Stimulated activated effector memory CD8-positive, alpha-beta T cell treated with anti-CD3 and anti-CD28 coated beads, Interleukin-12 subunit alpha, Interleukin-12 subunit beta, amount 100 ng/mL, for 72 hours (primary cell): Measurements from ENCODE around the gene PHB1.

Experiments used
- ATAC-seq: fragments of 150-1000 bp; cut with Tn5 transposase; 2 replicates; pipeline ENCODE4 v1.10.0; 2021
- DNase-seq, 2 donors: peaks; one replicate each; pipeline ENCODE4 v3.0.0; 2021 to 2022; ENCODE audit warnings: low spot score in 2 of 2
- H3K27ac Mint-ChIP-seq: one replicate; pipeline ENCODE4 v1.8.0; 2022; ENCODE audit warnings: mild to moderate bottlenecking, mixed read lengths
- H3K36me3 Mint-ChIP-seq: one replicate; pipeline ENCODE4 v1.8.0; 2022; ENCODE audit warnings: mild to moderate bottlenecking, mixed read lengths
- H3K4me1 Mint-ChIP-seq: one replicate; pipeline ENCODE4 v1.8.0; 2022; ENCODE audit warnings: mixed read lengths
- H3K4me3 Mint-ChIP-seq: one replicate; pipeline ENCODE4 v1.8.0; 2022; ENCODE audit warnings: mild to moderate bottlenecking, mixed read lengths
- H3K9me3 Mint-ChIP-seq: one replicate; pipeline ENCODE4 v1.8.0; 2022; ENCODE audit warnings: mixed read lengths

The PHB1 gene

DNA sequence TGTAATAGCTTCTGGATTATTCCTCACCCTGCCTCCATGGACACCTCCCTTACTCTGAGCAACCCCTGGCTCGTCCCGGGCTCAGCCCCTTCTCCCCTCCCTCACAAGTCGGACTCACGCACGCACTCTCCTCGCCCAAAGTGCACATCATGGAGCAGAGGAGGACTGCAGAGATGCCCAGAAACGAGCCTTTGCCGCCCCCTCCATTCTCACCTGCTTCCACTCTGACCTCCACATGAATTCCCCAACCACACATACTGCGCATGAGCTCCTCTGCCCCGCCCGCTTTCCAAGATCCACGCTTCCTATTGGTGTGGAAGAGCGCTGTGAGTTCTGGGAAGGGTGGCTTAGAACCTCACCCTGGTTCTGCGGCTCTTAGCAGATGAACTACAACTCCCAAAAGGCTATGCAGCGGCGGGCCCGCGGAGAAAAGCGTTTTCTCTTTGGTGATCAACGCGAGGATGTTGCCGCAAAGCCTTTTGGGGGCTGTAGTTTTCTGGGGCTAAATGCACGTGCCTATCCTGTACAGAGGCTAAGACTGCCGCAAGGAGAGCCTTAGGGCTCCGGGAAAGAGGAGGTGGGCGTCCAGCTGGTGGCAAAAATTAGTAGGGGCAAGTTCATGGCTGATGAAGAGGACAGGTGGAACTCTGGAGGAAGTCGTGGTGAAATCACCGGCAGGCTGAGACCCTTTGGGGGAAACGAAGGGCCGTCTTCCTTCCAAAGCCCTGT is at the start of gene PHB1:
Gene PHB1, minus strand, starts transcription at position 261 of the 729 bp plus-strand sequence. CDS start 1,618 bp downstream, outside the sequence.
- H3K4me1 Mint-ChIP-seq = peaks cover 24% of the 10 kb centered on the region
- peaks cover 46% of the 10 kb centered on the region for H3K36me3 Mint-ChIP-seq
- peak within 1 kb of the TSS; percentile 85 for H3K27ac Mint-ChIP-seq
- H3K4me3 Mint-ChIP-seq = peak within 1 kb of the TSS; percentile 88
- no peaks in the 10 kb centered on the region for H3K9me3 Mint-ChIP-seq
- DNase-seq (peak; percentile 74 to 94), ATAC-seq (peak; percentile 99)

DNA sequence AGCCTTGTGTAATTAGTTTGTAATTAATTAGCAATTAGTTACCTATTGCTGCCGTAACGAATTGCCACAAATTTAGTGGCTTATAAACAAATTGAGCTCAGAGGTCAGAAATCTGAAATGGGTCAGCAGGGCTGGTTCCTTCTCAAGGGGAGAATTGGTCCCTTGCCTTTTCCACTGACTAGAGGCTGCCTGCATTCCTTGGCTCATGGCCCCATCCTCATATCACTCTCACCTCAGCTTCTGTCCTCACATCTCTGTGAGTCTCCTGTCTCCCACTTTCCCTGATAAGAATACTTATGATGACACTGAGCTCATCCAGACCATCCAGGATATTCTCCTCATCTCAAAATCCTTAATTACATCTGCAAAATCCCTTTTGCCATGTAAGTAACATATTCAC is 49.4 kb upstream of the PHB1 start:
- no peak for ATAC-seq
- peaks cover 3% of the 10 kb centered on the region for H3K9me3 Mint-ChIP-seq
- DNase-seq = no peak
- H3K36me3 Mint-ChIP-seq = no peaks in the 10 kb centered on the region
- H3K27ac Mint-ChIP-seq = no peak overlapping the region
- H3K4me3 Mint-ChIP-seq = no peak overlapping the region
- H3K4me1 Mint-ChIP-seq = peaks cover 10% of the 10 kb centered on the region

DNA sequence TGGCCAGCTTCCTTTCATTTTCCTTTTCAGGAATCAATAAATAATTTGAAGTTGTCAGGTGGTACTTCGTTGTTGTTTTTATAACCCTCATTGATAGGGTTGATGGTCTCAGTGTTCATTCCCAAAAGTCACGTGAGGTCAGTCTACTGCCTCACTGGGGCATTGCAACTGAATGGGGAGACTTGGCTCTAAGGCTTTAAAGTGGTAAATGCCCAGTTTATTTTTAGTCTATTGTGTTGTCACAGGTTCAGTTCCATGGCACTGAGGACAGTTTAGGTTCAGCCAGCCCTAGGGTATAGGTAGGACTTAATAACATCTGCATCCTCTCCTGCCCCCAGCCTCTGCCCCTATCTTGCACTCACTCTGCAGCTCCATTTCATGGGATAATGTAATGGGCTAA is 46.9 kb upstream of the PHB1 start:
- no peaks in the 10 kb centered on the region for H3K36me3 Mint-ChIP-seq
- no peak overlapping the region for H3K27ac Mint-ChIP-seq
- H3K9me3 Mint-ChIP-seq = peaks cover 3% of the 10 kb centered on the region
- no peak for ATAC-seq
- H3K4me3 Mint-ChIP-seq = no peak overlapping the region
- H3K4me1 Mint-ChIP-seq = peaks cover 23% of the 10 kb centered on the region
- no peak for DNase-seq

DNA sequence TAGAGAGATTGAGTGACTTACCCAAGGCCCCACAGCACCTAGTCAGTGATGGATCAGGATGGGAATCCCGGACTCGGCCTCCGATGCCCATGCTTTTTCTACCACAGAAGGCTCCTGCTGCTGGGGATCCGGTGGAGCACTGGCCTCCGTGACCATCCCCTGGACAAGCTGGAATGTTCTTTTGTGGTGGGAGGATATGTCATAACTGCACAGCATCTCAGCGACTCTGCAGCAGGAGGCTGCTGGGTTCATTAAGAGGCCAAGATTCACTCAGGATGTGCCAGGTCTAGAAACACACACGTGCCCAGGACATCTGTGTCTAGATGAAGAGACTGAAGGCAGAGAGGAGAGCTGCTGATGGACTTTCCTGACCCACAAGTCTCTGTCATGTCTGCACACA is 45.7 kb upstream of the PHB1 start:
- Mint-ChIP-seq H3K4me3 (no peak overlapping the region), H3K9me3 (peaks cover 3% of the 10 kb centered on the region)
- no peak for DNase-seq

DNA sequence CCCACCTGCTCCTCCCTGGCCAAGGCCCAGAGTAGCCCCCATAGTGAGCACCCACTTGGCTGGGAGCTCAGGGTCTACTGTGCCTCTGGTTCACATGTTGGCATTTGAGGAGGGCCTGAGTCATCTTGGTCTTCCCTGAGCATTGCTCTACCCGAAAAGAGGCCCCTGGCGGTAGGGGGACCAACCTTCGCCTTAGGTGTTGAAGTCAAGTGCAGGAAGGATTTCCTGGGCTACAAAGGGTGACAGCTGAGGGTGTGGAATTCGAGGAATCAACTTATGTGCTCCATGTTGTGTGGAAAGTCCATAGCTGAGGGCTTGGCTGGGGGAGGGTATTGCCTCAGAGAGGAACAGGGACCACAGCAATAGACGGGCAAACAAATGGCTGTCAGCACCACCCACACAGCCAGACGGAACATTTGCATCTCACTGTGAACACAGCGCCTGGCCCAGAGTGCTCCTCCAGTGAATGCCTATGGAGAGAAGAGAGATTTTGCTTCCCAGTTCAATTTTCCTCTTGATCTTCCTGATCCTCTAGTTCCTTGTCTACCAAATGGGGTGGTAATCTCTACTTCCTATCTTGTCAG is 44.8 kb upstream of the PHB1 start:
- Mint-ChIP-seq H3K4me1 (peaks cover 30% of the 10 kb centered on the region), H3K9me3 (peaks cover 3% of the 10 kb centered on the region), H3K4me3 (no peak overlapping the region), H3K27ac (no peak overlapping the region), H3K36me3 (no peaks in the 10 kb centered on the region)
- no peak for DNase-seq
- peak; percentile 46 for ATAC-seq

More for the DNA sequence above, 45.7 kb upstream of the PHB1 start:
- Mint-ChIP-seq H3K4me1 (peaks cover 30% of the 10 kb centered on the region), H3K27ac (no peak overlapping the region), H3K36me3 (no peaks in the 10 kb centered on the region)
- no peak for ATAC-seq

DNA sequence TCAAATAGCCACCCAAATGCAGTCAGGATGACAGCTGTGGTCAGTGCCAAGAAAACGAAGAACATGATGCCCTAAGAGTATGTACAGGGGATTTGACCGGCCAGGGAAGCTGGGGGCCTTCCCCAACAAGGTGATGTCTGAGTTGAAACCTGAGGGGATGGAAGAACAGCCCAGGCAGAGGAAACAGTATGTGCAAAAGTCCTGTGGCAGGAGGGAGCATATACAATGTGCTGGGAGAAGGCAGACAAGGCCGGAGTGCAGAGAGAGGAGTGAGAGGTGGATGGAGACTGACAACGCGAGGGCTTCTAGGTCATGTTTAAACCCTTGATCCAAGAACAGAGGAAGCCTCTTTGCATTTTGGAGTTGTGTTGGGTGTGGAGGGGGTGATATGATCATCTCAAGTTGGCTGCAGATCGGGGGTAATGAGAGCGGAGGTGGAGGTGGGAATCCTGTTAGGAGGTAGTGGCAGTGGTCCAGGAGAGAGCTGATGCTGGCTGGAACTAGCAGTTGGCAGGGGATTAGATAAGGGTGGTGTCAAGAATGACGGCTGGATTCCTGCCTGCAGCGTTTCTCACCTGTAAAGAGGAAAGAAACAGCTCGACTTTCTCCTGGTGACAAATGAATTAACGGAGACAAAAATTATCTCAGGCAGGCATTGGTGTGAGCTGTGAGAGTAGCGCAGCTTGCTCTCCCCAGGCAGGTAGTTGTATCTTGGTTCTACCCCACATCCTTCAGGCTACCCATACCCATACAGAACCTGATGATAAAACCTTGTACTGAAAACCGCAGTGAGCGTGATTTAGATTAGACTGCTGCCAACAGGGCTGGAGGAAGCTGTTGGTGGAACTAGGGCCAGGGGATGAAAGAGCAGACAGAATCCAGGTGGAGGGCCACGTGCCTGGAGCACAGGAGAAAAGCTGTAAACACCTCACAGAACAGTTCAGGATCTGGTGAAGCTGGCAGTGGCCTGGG is 43.2 kb upstream of the PHB1 start:
- ATAC-seq = no peak
- H3K36me3 Mint-ChIP-seq = no peaks in the 10 kb centered on the region
- H3K4me3 Mint-ChIP-seq = no peak overlapping the region
- H3K4me1 Mint-ChIP-seq = peaks cover 32% of the 10 kb centered on the region
- H3K27ac Mint-ChIP-seq = no peak overlapping the region
- no peak for DNase-seq
- H3K9me3 Mint-ChIP-seq = no peaks in the 10 kb centered on the region

DNA sequence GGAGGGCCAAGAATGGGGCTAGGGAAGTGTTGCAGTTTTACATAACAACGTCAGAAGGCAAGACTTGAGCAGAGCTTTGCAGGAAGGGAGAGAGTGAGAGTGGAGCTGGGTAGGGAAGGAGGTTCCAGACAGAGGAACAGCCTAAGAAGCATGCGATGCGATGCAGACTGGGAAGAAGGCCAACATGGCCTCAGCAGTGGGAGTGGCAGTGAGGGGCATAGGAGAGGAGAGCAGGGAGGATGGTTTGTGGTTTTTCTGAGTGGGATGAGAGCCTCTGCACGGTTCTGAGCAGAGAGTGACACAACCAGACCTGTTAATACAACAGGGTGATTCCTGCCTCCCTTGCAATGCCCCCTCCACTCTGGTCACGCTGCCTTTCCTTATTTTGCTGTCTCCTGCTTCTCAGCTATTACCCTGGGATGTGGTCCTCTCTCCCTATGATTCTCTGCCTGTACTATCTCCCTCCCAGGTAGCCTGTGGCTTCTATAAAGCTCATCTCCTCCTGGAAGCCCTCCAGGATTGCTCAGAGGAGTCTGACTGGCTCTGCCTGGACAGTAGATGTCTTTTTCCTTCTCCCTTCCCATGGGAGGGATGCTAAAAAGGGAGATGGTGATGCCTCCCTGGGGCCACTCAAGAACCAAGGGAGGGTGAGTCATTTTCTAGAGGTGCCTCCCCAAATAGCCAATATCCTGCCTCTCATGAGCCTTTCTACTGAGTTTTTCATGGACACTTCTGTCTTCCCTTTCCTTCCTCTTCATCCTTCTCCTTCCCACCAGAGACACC is 41.7 kb upstream of the PHB1 start:
- H3K9me3 Mint-ChIP-seq = no peaks in the 10 kb centered on the region
- H3K4me3 Mint-ChIP-seq = no peak overlapping the region
- no peak for ATAC-seq
- peaks cover 47% of the 10 kb centered on the region for H3K4me1 Mint-ChIP-seq
- DNase-seq = no peak
- no peaks in the 10 kb centered on the region for H3K36me3 Mint-ChIP-seq
- H3K27ac Mint-ChIP-seq = no peak overlapping the region

DNA sequence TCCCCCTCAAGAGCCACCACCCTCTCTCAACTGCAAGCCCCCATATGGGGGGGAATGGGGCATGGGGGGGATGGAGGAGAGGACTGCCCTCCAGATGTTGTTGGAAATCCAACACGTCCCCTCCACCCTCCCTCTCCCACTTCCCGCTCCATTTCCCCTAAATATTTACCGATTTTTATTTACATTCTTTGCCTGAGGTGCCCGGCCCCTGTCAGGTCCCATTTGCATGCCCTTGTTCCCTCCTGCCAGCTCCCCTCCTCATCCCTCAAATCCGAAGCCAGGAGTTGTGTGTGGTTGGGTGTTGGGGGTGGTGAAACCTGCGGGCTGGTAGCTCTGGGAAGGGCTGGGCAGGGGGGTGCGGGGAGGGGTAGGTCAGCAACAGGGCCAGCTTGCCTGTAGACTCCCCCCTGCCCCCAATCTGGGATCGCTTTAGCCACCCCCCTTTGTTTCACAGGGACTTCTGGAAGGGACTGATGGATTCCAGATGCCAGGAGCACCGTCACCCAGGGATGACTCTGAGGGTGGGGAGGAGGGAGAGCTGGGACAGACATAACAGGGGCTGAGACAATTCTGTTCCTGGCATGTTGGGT is 40.7 kb upstream of the PHB1 start:
- ATAC-seq = no peak
- no peak overlapping the region for H3K27ac Mint-ChIP-seq
- no peaks in the 10 kb centered on the region for H3K36me3 Mint-ChIP-seq
- H3K9me3 Mint-ChIP-seq = no peaks in the 10 kb centered on the region
- H3K4me1 Mint-ChIP-seq = peaks cover 57% of the 10 kb centered on the region
- DNase-seq = no peak
- no peak overlapping the region for H3K4me3 Mint-ChIP-seq

DNA sequence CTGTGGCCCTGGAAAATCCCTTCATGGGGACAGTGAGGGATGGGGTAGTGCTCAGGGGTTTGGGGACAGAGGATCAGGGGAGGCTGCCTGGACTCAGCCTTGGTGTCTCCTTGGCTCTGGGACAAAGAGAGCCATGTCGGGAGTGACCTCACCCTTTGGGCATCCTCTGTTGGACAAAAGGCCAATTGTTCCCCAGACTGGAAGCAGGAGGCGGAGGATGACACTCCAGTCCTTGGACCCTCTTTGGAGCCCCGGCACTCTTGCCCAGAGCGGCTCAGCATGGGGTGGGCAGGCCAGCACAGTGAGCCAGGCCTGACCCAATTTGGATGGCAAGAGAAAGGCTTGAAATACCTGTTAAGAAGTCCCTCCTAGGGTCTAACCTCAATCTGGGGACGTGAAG is 39.4 kb upstream of the PHB1 start:
- no peaks in the 10 kb centered on the region for H3K36me3 Mint-ChIP-seq
- no peaks in the 10 kb centered on the region for H3K9me3 Mint-ChIP-seq
- no peak for DNase-seq
- no peak overlapping the region for H3K27ac Mint-ChIP-seq
- no peak overlapping the region for H3K4me3 Mint-ChIP-seq
- ATAC-seq = no peak
- peaks cover 48% of the 10 kb centered on the region for H3K4me1 Mint-ChIP-seq

DNA sequence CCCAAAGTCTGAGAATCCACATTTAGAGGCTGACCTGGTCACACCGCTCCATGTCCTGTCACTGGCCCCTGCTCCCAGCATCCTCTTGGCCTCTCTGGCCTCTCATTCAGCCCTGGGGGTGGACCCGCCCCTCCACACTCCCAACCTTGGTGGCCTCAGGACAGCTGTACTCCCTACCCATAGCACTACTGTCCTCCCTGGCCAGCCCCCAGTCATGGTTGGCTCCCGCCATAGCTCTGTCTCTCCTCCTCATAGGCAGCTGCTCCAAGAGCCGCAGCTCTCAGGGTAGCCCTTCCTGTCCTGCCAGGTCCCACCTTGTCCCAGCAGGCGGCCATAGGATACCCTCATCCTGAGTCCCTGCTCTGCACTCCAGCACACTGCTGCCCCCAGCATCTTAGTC is 38.0 kb upstream of the PHB1 start:
- ATAC-seq (no peak), DNase-seq (no peak)
- peaks cover 43% of the 10 kb centered on the region for H3K4me1 Mint-ChIP-seq
- H3K36me3 Mint-ChIP-seq = no peaks in the 10 kb centered on the region
- H3K9me3 Mint-ChIP-seq = no peaks in the 10 kb centered on the region
- no peak overlapping the region for H3K4me3 Mint-ChIP-seq
- no peak overlapping the region for H3K27ac Mint-ChIP-seq

DNA sequence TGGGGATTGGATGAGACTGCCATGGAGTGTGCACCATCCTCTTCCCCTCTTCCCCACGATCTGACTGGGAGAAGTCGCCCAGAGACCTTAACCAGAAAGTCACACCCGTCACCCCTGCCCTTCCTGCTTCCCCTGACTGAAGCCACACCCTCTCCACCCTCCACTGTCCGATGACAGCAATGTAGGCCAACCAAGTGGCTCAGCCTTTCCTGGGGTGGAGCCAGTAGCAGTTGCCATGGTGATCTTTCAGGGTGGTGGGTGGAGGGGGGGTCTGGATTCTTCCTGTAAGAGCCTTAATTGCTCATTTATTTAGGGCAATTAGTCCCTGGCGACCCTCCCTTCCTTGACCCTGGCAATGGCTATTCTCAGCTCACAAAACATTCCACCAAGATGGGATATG is 37.5 kb upstream of the PHB1 start:
- Mint-ChIP-seq H3K4me1 (peaks cover 39% of the 10 kb centered on the region), H3K9me3 (no peaks in the 10 kb centered on the region), H3K36me3 (no peaks in the 10 kb centered on the region), H3K27ac (no peak overlapping the region), H3K4me3 (no peak overlapping the region)
- ATAC-seq (peak; percentile 17), DNase-seq (no peak)

DNA sequence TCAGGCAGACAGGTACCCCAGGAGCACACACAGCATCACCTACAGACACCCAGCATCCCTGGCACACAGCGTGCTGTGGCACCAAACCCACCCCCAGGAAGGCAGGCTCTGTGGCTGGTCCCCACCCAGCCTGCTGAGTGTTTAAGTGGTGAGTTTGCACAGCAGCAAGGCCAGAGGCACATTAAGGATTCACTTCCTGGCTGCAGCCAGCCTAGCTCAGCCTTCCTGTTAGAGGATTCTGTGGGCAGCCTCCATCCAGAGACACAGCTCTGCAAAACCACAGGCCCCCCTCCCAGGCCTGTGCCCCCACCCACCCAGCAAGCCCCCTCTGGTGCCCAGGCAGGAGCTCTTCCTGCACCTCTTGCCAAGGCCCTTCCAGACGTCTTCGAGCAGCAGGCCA is 36.1 kb upstream of the PHB1 start:
- H3K4me3 Mint-ChIP-seq = no peak overlapping the region
- H3K27ac Mint-ChIP-seq = peak overlapping the region; percentile 7
- peaks cover 29% of the 10 kb centered on the region for H3K4me1 Mint-ChIP-seq
- H3K36me3 Mint-ChIP-seq = no peaks in the 10 kb centered on the region
- H3K9me3 Mint-ChIP-seq = no peaks in the 10 kb centered on the region
- no peak for DNase-seq
- no peak for ATAC-seq

DNA sequence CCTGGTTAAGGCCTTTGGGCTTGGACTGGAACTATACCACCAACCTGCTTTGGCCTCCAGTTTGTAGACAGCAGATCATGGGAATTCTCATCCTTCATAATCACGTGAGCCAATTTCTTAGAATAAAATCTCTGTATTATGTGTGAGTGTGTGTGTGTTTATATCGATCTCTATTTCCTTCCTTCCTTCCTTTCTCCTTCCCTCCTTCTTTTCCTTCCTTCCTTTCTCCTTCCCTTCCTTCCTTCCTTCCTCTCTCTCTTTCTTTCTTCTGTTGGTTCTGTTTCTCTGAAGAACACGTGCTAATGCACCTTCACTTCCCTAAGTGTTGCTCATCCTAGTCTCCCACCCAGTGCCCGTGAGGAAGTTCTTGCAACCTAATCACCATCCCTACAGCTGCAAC is 35.5 kb upstream of the PHB1 start:
- no peak overlapping the region for H3K4me3 Mint-ChIP-seq
- H3K27ac Mint-ChIP-seq = peak overlapping the region; percentile 7
- DNase-seq (no peak), ATAC-seq (no peak)
- H3K4me1 Mint-ChIP-seq = peaks cover 29% of the 10 kb centered on the region
- H3K9me3 Mint-ChIP-seq = no peaks in the 10 kb centered on the region
- H3K36me3 Mint-ChIP-seq = no peaks in the 10 kb centered on the region

DNA sequence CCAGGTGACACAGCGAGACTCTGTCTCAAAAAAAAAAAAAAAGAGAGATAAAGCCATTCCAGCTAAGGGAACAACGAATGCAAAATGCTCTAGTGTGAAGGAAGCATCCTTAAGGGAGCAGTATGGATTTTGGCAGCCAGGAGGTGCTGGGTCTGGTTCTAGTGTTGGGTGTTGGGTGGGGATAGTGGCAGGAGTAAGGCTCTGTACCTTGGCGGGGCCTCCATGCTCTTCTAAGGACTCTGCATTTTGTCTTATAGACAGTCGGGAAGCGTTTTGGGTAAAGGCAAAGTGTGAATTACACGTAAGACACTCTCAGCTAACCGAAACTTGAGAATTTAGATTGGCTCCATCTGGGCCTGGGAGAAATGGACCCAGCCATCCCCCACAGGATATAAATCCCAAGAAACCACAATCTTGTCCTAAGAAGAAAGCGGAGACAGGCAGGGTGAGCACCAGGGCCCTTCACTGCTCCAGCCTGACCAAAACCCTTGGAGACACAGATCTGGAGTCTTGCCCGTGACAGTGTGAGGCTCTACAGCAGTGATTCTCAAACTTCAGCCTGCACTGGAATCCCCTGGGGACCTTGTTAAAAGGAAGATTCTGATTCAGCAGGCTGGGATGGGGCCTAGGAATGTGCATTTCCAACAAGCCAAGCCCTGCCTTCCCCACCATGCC is 33.1 kb upstream of the PHB1 start:
- Mint-ChIP-seq H3K9me3 (no peaks in the 10 kb centered on the region), H3K36me3 (no peaks in the 10 kb centered on the region), H3K4me1 (peaks cover 25% of the 10 kb centered on the region), H3K27ac (no peak overlapping the region), H3K4me3 (no peak overlapping the region)
- ATAC-seq (no peak), DNase-seq (no peak)
